Ishikawa (cell line): ENCODE measurements around the gene KIF13A.

Experiments used
- EGR1 ChIP-seq: IDR thresholded peaks from 2 replicates; pipeline ENCODE4 v1.6.1; 2012
- RAD21 ChIP-seq: IDR thresholded peaks from 2 replicates; pipeline ENCODE4 v1.6.1; 2012; ENCODE audit warnings: low read depth
- TAF1 ChIP-seq: IDR thresholded peaks from 2 replicates; pipeline ENCODE4 v1.6.1; 2012; ENCODE audit warnings: low read depth, mild to moderate bottlenecking
- TEAD4 ChIP-seq: IDR thresholded peaks from 2 replicates; pipeline ENCODE4 v1.6.1; 2012
- ZBTB7A ChIP-seq: IDR thresholded peaks from 2 replicates; pipeline ENCODE4 v1.6.1; 2012; ENCODE audit warnings: low read depth

DNA sequence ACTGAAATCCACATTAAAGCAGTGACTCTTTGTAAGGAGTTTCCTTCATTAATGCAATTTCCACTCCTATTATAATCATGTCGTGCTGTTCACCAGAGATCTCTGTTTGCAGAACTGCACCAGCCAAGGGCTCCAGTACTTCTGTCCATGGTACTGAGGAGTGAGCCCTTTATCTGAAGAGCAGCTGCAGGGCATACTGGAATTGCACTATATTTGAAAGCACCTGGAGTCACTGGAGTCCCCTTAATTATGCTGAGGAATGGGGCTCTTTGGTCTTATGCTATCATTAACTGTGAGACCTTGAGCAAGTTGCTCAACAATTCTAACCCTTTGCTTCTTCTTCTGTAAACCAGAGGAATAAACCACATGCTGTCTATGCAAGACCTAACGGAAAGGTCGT, 219.0 kb downstream of the KIF13A start:
- no peak for TF ChIP-seq ZBTB7A
- no peak for TF ChIP-seq RAD21
- TF ChIP-seq TEAD4, result no peak
- no peak for TF ChIP-seq EGR1
- no peak for TF ChIP-seq TAF1
